Measurements from ENCODE around the gene OR4C15.

GRCh38 chr11:55554169-55554568 lies at the start of gene OR4C15:
- no peak for TF ChIP-seq CTCF (IDR thresholded peaks at IDR 0.05 in 8 of 11, conservative IDR thresholded peaks at IDR 0.05 in 3 of 11)
- TF ChIP-seq POLR2A (IDR thresholded peaks at IDR 0.05): no peak
- no peak for TF ChIP-seq POLR2AphosphoS5 (IDR thresholded peaks at IDR 0.05)
